ENCODE results near the gene CLDN19.

DNA sequence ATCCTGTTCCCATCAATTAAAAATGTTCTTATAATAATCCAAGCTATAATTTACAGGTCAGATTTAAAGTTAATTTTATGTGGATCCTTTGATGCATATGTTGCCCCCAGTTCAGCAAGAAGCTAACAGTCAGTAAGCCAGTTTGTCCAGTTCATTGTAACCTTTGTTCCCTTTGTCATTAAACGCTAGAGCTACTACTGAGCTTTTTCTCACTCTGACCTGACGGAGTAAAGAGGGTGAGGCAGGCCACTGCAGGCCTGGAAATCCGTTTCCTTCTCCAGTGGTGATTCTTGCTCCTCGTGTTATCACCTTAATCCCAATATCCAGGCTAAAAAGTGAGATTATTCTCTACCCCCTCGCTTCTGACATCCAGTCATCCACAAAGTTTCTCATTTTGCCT lies 47.6 kb downstream of the CLDN19 start:
- TF ChIP-seq, protein P1, sequence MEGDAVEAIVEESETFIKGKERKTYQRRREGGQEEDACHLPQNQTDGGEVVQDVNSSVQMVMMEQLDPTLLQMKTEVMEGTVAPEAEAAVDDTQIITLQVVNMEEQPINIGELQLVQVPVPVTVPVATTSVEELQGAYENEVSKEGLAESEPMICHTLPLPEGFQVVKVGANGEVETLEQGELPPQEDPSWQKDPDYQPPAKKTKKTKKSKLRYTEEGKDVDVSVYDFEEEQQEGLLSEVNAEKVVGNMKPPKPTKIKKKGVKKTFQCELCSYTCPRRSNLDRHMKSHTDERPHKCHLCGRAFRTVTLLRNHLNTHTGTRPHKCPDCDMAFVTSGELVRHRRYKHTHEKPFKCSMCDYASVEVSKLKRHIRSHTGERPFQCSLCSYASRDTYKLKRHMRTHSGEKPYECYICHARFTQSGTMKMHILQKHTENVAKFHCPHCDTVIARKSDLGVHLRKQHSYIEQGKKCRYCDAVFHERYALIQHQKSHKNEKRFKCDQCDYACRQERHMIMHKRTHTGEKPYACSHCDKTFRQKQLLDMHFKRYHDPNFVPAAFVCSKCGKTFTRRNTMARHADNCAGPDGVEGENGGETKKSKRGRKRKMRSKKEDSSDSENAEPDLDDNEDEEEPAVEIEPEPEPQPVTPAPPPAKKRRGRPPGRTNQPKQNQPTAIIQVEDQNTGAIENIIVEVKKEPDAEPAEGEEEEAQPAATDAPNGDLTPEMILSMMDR (IDR thresholded peaks at IDR 0.05), result no peak
- TF ChIP-seq EZH2 (IDR thresholded peaks at IDR 0.05; ENCODE audit: borderline replicate concordance, insufficient read depth, low read depth, low read length, poor library complexity, severe bottlenecking), result no peak

Data from B cell (primary cell).